ENCODE results near the gene UFD1. TPM values are rescaled to one million over a fixed set of nuclear protein-coding genes. Genes with fewer than 3 reads are reported as not detected.

UFD1 gene
- total and polyA plus RNA-seq, 9 of the 15 experiments (the other 6 are each of a cell fraction or from before 2014, with no cell fraction given), result 238 to 645 (median 363) TPM

DNA sequence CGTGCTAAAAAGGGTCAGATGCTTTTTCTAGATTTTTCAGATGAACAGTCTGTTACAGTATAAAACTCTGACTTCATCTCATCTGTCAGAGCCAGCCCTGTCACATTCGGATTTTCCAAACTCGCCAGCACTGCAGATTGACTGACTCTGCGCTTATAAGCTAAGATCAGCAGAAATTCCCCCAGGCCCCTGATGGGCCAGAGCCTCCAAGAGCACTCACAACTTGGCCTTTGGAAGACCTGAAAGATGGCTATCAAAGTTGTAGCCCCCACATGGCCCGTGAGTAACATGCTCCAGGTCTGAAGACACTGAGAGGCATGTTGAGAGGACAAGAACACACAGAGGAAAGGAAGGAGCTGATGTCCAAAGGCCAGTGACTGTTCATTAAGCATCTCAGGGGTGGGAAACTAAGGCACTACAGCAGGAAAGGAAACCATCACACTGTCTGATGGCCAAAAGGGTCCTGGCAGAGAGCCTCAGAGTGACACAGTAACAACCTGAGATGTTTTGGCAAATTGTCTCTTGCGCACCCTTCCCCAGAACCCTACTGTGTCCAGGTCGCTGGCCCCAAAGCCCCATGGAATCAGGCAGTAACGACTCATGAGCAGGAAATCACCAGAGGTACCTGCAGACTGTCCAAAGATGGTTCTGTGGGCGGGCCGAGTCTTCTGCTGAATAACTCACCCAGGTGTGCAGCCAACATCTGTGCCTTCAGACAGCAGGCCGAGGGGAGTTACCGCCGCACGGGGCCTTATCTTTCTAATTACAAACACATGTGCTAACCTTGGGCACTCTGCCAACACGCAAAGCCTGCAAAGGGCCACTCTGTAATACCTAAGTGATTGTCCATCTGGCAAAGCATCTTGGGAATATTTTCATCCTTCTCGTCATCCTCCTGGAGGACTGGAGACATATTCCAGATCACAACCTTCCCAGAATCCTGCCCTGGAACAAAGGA, 71.1 kb downstream of the UFD1 start (continued):
- TF ChIP-seq, protein P1, sequence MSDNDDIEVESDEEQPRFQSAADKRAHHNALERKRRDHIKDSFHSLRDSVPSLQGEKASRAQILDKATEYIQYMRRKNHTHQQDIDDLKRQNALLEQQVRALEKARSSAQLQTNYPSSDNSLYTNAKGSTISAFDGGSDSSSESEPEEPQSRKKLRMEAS (CRISPR knock-in tag; IDR thresholded peaks at IDR 0.05), result no peak
- TF ChIP-seq ZSCAN32 (CRISPR knock-in tag; IDR thresholded peaks at IDR 0.05), result no peak
- TF ChIP-seq, protein P2, sequence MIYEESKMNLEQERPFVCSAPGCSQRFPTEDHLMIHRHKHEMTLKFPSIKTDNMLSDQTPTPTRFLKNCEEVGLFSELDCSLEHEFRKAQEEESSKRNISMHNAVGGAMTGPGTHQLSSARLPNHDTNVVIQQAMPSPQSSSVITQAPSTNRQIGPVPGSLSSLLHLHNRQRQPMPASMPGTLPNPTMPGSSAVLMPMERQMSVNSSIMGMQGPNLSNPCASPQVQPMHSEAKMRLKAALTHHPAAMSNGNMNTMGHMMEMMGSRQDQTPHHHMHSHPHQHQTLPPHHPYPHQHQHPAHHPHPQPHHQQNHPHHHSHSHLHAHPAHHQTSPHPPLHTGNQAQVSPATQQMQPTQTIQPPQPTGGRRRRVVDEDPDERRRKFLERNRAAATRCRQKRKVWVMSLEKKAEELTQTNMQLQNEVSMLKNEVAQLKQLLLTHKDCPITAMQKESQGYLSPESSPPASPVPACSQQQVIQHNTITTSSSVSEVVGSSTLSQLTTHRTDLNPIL (CRISPR knock-in tag; IDR thresholded peaks at IDR 0.05), result no peak
- no peak for TF ChIP-seq PHF20 (IDR thresholded peaks at IDR 0.05; ENCODE audit: partially characterized antibody)
- no peak for TF ChIP-seq ZNF436 (CRISPR knock-in tag; IDR thresholded peaks at IDR 0.05)
- peak; percentile 89 for TF ChIP-seq CCNT2 (IDR thresholded peaks at IDR 0.05; ENCODE audit: borderline replicate concordance, extremely low read depth, insufficient read length, low read depth, low read length)
- no peak for TF ChIP-seq ZNF282 (CRISPR knock-in tag; IDR thresholded peaks at IDR 0.05)
- no peak for TF ChIP-seq RBM15 (IDR thresholded peaks at IDR 0.05; ENCODE audit: insufficient read depth, low read length)
- peak; percentile 53; the same call in 1 of the 2 replicates for TF ChIP-seq ZNF41 (CRISPR knock-in tag; conservative IDR thresholded peaks at IDR 0.05)
- no peak for TF ChIP-seq PPARD (CRISPR knock-in tag; IDR thresholded peaks at IDR 0.05)
- TF ChIP-seq, protein P3, sequence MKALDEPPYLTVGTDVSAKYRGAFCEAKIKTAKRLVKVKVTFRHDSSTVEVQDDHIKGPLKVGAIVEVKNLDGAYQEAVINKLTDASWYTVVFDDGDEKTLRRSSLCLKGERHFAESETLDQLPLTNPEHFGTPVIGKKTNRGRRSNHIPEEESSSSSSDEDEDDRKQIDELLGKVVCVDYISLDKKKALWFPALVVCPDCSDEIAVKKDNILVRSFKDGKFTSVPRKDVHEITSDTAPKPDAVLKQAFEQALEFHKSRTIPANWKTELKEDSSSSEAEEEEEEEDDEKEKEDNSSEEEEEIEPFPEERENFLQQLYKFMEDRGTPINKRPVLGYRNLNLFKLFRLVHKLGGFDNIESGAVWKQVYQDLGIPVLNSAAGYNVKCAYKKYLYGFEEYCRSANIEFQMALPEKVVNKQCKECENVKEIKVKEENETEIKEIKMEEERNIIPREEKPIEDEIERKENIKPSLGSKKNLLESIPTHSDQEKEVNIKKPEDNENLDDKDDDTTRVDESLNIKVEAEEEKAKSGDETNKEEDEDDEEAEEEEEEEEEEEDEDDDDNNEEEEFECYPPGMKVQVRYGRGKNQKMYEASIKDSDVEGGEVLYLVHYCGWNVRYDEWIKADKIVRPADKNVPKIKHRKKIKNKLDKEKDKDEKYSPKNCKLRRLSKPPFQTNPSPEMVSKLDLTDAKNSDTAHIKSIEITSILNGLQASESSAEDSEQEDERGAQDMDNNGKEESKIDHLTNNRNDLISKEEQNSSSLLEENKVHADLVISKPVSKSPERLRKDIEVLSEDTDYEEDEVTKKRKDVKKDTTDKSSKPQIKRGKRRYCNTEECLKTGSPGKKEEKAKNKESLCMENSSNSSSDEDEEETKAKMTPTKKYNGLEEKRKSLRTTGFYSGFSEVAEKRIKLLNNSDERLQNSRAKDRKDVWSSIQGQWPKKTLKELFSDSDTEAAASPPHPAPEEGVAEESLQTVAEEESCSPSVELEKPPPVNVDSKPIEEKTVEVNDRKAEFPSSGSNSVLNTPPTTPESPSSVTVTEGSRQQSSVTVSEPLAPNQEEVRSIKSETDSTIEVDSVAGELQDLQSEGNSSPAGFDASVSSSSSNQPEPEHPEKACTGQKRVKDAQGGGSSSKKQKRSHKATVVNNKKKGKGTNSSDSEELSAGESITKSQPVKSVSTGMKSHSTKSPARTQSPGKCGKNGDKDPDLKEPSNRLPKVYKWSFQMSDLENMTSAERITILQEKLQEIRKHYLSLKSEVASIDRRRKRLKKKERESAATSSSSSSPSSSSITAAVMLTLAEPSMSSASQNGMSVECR (CRISPR knock-in tag; IDR thresholded peaks at IDR 0.05), result no peak
- no peak for TF ChIP-seq ASH1L (IDR thresholded peaks at IDR 0.05; ENCODE audit: borderline replicate concordance, low read depth, partially characterized antibody)
- TF ChIP-seq CHD2 (IDR thresholded peaks at IDR 0.05; ENCODE audit: low read depth, low read length), result no peak
- TF ChIP-seq, protein P4, sequence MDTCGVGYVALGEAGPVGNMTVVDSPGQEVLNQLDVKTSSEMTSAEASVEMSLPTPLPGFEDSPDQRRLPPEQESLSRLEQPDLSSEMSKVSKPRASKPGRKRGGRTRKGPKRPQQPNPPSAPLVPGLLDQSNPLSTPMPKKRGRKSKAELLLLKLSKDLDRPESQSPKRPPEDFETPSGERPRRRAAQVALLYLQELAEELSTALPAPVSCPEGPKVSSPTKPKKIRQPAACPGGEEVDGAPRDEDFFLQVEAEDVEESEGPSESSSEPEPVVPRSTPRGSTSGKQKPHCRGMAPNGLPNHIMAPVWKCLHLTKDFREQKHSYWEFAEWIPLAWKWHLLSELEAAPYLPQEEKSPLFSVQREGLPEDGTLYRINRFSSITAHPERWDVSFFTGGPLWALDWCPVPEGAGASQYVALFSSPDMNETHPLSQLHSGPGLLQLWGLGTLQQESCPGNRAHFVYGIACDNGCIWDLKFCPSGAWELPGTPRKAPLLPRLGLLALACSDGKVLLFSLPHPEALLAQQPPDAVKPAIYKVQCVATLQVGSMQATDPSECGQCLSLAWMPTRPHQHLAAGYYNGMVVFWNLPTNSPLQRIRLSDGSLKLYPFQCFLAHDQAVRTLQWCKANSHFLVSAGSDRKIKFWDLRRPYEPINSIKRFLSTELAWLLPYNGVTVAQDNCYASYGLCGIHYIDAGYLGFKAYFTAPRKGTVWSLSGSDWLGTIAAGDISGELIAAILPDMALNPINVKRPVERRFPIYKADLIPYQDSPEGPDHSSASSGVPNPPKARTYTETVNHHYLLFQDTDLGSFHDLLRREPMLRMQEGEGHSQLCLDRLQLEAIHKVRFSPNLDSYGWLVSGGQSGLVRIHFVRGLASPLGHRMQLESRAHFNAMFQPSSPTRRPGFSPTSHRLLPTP (IDR thresholded peaks at IDR 0.05; ENCODE audit: borderline replicate concordance, extremely low read depth, insufficient read length), result no peak
- no peak for TF ChIP-seq ZNF146 (CRISPR knock-in tag; IDR thresholded peaks at IDR 0.05; ENCODE audit: unreplicated experiment)
